Pulmonary artery endothelial cell (primary cell): ENCODE data around the gene CAPRIN2. TPM values are rescaled to one million over a fixed set of nuclear protein-coding genes. Genes with fewer than 3 reads are reported as not detected.

Experiments
- DNase-seq: peaks from one replicate; pipeline ENCODE4 v3.0.0-alpha.2; 2011; ENCODE audit warnings: low read depth, low spot score
- total RNA-seq: library from RNA; depleted of rRNA; stranded (reverse); fragments of >200 nt; gene quantifications from 2 replicates; pipeline ENCODE4 v1.2.3, GENCODE V29; 2014

Gene CAPRIN2
- total RNA-seq, 1 donor from 2014 or later = 24.3 TPM

DNA sequence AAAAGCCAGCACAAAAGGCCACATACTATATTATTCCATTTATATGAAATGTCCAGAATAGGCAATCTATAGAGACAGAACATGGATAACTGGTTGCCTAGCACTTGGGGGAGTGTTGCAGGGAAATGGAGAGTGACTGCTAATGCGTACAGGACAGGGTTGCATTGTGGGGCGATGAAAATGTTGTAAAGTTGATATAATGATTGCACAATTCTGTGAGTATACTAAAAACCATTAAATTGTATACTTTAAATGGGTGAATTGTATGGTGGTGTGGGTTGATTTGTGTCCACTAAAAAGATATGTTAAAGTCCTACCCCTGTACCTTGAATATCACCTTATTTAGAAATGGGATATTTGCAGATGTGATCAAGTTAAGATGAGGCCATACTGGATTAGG is 7.0 kb upstream of the CAPRIN2 start:
- no peak for DNase-seq

DNA sequence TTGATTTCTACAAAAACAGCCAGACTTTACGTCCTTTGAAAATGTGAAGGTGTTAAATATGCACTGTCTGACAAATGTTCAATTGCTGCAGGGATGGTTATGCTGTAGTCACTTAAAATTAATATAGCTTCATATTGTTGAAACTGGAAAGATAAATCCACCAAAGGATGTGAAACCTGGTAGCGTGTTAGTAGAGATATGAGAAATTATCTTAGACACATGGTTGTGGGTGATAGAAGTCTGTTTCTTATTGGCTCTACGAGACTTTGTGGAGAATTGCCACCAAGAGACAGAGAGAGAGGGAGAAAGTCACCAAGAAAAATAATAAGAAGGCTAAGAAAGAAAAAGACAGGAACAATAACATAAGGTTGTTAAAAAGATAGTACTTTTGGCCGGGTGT is 2.6 kb upstream of the CAPRIN2 start:
- no peak for DNase-seq

DNA sequence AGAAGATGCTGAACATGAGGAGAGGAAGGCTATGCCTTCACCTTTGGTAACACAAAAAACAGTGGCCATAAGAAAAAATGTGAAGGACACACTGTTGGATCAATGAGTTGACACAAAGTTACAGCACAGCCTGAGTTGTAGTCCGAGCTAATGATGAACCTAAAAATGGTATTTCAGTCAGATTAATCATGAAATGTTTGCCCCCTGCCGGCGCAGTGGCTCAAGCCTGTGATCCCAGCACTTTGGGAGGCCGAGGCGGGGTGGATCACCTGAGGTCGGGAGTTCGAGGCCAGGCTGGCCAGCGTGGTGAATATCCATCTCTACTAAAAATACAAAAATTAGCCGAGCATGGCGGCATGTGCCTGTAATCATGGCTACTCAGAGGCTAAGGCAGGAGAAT is 1.3 kb upstream of the CAPRIN2 start:
- no peak for DNase-seq

DNA sequence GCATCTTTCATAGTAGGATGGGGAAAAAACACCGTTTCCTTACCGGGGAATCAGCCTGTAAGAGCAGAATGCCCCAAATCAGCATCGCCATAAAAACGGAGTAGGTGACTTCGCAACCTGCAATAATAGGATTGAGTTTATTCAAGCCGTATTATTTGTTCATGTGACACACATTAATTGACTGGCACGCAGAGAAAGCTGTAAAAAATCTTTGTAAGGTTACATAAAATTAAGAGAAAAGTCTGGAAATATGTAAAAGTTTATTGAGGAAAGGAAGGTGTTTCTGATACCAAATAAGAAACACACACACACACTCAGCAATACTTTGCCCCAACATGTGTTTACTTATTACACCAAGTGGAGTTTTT is 628 bp upstream of the CAPRIN2 start:
- DNase-seq = no peak

DNA sequence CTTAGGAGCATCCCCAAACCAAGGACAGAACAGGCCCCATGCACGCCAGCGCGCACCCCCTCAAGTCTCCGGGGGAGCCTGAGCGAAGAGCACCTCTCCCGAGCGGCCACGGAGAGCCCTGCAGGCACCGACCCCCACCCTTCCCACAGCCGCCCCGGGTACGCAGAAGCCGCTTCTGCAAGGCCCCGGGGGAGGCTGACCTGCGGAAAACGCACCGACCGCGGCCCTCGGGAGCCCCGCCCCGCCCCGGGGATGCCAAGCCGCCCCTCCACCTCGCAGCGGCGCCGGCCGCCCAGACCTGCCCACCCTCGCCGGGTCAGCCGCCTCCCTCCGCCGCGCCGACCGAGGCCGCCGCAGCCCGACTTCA is 385 bp downstream of the CAPRIN2 start:
- DNase-seq = no peak

DNA sequence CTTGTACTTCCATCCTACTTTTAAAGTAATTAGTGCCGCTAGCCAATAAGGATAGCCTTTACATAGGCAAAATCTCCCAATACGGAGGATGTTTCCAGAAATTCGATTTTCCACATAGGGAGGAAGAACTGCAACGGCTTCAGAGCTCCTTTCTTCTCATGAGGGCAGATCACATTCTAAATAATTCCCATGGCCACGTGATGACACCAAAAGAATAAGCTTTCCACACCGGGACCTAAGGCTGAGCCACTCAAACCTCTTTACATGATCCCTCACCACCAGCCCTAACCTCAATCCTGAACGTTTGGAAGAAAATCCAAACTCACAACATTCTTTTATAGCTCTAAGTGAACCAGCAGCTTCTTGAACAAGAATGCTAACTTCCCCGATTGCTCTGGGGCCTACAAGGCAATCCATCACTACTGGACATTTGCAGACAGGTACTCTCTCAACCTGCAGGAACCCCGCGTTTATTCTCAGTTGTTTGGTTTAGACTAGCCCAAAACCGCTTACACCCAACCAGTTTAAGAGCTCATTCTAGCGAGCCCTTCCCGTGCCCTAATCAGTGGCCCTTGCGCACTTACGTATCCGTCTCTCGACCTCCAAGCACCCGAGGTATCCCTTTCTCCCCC is 884 bp downstream of the CAPRIN2 start:
- no peak for DNase-seq

DNA sequence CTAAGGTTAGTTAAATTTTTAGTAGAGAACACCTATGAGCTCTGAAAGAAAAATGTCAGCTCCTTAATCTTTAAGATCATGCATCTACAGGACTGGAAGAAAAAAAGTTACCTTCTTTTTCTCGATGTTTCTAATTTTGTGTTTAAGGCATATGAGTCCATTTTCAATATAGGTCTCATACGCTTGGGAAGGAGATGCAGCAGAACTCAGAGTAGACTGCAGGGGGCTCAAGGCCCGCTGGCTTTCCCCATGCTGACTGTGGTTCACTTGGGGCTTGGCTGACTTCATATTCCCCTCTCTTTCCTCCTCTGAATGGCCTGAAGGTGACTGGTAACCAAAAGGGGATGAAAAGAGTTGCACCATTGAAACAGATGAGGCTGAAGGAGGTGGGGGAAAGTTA is 1.5 kb downstream of the CAPRIN2 start:
- peak; percentile 3 for DNase-seq

DNA sequence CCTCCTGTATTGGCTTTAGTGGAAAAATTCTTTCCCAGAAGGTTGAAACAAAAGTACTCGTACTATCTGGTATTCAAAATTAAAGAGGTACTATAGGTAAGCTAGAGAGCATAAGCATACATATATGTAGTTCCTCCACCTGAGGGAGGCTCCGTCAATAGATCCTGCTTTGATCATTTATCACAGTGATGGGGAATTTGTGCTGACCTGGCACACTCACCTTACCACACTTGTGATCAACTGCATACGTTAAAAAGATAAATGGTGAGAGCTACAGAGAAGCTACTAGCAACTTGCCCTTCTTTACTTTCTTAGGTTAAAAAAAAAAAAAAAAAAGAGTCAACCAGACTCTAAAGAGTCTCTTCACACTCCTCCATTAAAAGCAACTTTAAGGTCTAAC is 2.5 kb downstream of the CAPRIN2 start:
- no peak for DNase-seq

DNA sequence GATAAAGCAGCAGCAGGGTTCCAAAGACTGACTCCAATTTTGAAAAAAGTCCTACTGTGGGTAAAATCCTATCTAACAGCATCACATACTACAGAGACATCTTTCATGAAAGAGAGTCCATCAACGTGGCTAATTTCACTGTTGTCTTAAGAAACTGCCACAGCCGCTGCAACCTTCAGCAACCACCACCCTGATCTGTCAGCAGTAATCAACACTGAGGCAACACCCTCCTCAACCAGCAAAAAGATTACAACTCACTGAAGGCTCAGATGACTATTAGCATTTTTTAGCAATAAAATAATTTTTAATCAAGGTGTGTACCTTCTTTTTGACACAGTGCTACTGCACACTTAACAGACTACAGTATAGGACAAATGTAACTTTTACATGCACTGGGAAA is 6.6 kb downstream of the CAPRIN2 start:
- no peak for DNase-seq

DNA sequence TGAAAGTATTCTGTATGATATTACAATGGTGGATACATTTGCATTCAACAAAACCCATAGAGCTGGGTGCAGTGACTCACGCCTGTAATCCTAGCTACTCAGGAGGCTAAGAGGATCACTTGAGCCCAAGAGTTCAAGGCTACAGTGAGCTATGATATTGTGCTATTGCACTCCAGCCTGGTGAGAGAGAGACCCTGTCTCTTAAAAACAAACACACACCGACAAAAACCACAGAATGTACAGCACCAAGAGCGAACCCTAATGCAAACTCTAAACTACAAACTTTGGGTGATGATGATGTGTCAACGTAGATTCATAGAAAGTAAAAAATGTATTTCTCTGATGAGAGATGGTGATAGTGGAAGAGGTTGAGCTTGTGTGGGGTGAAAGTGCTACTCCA is 8.6 kb downstream of the CAPRIN2 start:
- no peak for DNase-seq

DNA sequence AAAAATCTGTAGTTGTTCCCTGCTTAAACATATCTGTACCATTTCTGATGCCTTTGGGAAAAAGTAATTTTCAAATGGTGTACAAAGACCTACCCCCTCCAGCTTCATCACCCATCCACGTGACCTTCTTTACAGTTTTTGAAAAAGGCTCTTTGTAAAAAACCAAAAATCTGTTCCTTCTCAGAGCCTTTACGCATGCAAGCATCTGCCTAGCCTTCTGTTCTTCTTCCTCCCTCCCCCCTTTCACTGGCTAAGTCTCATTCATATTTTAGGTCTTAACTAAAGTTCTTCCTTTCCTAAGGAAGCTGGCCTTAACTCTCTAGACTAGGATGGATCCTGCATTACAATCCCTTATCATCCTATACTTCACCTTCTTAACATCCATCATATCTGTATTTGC is 10.4 kb downstream of the CAPRIN2 start:
- no peak for DNase-seq

DNA sequence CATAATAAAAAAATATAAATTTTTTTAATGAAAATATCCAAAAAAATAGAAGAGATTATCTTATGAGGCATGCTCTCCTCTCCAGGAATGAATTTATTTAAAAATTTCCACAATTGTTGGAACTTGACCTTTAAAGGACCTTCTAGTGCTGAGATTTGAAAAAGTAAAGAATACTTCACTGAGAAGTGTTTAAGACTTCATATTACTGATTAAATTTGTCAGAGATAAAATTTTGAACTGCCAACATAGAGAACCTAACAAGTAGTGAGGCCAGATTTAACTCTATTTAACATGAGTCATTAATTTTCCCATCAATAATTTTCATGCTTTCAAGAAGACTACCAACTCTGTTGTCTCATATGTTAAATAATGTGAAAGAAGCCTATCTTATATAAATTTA is 14.5 kb downstream of the CAPRIN2 start:
- no peak for DNase-seq

DNA sequence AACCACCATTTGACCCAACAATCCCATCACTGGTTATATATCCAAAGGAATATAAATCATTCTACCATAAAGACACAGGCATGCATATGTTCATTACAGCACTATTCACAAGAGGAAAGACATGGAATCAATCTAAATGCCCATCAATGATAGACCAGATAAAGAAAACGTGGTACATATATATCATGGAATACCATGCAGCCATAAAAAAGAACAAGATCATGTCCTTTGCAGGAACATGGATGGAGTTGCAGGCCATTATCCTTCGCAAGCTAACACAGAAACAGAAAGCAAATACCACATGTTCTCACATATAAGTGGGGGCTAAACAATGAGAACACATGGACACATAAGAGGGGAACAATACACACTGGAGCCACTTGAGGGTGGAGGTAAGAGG is 15.7 kb downstream of the CAPRIN2 start:
- no peak for DNase-seq

DNA sequence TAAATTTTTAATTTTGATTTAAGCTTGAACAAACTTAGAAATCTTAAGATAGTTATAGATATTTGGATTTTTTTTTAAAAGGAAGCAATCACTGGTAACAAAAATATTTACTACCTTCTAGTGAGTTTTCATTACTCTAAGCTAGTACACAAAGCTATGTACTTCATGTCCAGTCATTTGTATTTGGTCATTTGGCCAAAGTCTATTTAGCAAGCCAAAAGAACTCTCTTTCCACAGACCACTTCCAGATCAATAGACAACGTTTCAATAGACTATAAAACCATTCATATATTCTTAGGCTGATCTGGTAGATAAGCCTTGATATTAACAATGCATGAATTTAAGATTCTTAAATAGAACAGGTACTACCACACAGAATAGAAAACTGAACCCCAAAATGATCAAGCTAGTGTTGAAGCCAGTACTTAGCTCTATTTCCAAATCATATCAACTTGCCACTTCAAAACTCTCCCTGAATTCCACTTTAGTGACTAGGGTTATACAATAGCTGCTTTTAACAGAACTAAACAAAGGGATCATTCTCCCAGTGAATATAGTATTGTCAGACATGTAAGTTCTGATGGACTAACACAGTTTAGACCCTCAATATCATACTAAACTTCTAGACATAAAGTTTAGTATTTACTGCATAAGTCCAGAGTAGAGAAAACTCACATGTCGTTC is 21.7 kb downstream of the CAPRIN2 start:
- DNase-seq = no peak

DNA sequence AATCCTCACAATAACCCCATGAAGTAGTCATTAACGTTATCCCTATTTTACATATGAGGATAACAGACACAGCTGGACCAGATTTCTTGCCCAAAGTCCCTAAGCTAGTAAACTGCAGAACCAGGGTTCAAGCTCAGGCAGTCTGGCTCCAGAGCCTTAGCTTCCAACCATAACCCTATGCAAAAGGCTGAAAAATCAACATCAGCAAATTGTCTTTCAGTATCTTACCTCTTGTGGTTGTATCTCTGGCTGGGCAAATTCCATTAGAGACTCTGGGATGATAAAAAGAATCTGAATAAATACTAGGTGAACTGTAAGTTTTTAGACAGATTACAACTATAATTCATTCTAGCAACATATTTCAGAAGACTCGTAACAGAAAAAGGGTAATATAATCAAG is 24.7 kb downstream of the CAPRIN2 start:
- no peak for DNase-seq

DNA sequence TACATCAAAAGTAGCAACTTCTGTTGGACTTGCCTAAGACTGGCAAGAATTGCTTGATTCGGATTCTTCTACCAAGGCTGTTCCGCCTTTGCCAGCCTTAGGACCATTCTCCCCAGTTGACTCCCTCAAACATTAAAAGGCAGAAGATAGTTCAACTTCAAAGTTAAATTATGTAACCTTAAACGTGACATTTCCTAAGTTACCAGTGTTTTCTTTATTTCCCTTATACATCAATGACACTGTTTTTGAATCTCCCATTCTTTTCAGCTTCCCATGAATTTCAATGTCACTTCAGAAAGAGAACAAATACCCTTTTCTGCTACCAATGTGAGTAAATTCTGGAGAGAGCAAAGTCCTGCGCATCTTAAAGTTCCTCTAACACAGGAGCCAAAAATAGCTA is 25.2 kb downstream of the CAPRIN2 start:
- DNase-seq = no peak

DNA sequence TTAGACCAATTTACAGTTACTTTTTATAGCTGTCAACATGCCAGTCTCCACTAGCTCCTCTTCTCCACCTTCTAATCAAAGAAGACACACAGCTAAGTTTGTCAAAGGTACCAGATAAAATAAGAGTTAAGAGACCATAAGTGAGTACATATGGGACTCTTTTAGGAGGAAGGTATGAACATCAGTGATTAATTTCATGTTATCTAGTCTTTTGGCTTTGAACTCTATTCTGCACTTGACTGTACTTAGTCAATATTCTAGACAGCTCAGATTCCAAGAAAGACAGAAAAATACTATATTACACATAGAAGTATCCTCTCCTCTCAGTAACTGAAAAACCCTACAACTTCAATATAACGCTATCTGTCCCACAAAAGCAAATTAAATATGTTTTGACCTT is 28.1 kb downstream of the CAPRIN2 start:
- no peak for DNase-seq

DNA sequence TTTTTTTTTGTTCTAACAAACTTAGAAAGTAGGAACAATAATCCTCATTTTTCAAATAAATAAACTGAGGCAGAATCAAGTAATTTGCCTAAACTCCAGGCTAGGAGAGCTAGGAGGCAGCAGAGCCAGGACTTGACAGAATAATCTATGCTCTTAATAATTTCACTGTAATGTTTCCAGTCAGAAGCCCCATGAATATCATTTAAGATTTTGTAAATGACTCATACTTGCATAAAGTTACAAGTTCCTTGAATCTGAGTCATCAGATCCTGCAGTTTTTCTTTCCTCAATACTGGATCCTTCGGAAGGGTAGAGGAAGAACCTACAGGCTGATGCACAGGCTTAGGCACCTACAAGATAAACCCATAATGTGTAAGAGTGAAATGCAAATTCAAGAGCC is 29.0 kb downstream of the CAPRIN2 start:
- peak; percentile 32 for DNase-seq

DNA sequence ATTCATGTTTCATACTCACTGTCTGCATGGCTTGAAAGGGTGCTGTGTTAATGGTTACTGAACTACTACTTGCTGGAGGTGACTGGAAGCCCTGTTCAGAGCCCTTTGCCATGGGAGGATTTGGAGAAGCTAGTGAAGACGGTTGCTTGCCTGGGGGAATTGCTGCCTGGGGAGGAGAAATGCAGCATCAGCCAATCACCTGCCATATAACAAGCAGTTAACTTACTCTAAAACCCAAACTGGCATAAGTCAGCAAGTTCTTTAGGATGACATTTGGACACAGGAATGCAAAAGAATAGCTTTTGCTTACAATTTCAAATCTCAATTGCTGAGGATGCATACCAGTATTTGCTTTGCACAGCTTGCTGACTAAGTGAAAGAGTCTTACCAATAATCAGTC is 35.7 kb downstream of the CAPRIN2 start:
- DNase-seq = no peak

DNA sequence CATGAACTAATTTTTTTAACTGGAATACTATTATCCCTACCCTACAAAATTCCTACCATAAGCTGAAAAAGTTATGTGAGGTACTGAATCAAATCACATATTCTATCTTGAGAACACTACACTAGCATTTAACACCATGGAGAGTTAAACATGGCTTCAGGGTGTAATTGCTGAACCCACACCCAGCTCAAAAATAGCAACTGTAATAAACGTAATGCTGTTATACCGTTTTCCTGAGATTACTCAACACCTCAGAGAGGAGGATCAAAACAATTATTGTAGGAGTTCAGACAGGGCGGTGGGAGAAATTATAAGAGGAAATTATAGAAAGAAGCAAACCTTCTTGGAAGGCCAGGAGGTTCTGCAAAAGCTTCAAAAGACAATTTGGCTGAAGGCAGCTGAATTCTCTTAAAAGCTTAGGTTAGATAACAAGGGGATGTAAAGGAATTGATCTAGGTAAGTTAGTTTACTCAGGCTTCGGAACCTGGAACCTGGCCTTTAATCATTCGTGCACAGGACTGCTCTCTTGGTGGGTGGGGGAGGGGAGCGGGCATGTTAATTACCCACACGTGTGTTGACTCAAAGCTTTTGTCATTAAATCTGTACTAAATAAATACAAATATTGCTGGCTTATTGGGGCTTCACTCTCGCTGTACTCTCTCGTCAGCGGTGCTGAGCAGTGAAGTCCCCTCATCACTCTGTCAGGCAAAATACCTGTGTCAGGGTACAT is 47.0 kb downstream of the CAPRIN2 start:
- DNase-seq = no peak

DNA sequence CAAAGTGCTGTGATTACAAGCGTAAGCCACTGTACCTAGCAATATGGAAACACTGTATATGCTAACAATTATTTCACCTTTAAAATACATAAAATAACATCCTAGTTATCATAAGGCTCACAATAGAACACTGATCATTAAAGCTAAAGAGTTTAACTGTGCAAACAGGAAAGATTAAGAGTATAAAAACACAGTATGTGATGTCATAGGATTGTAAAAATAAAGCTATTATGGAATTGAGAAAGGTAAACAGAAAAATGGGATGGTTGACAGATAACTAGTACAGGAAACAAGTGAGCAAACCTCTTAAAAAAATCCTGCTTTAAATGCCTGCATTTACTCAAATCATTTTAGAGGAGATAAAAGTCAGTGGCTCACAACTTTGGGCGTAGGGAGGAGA is 48.3 kb downstream of the CAPRIN2 start:
- DNase-seq = no peak

DNA sequence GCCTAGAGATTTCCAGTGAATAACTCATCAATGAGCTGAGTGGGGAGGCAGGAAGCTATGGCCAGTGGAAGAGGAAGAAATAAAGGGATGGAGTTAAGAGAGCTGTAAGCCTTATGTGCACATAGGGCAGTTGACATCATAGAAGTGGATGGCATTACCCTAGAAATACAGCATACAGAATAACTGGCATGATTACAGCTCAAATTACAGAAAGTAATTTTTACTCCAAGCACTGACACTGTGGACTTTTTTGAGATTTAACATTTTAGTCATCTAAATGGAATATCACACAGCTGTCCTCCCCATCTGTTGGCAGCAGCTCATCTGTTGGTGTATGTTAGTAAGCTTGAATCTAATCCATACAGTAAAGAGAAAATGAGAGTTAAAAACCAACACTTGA is 53.7 kb downstream of the CAPRIN2 start:
- no peak for DNase-seq
